Adrenal gland (tissue), 12 donors: Measurements from ENCODE around the gene MCTP2. TPM values are rescaled to one million over a fixed set of nuclear protein-coding genes. Genes with fewer than 3 reads are reported as not detected.
"Not testable (repeated sequence)": the region's sequence is repeated elsewhere in the genome, so short reads cannot be mapped to it uniquely, and the experiment has no call there.

Experiments used
- DNase-seq, 7 donors: peaks; one replicate each; pipeline ENCODE4 v3.0.0-alpha.2; 2019 to 2020
- H3K27ac ChIP-seq, 5 donors: fragments of 200-600 bp; sonication (generic) in 4 of 5; 1 replicate in 3 of 5; 2 replicates in 2 of 5; pipeline versions ENCODE4 v1.5.1 to v1.8.0; 2016 to 2020; ENCODE audit warnings: mild to moderate bottlenecking in 1 of 5
- H3K27me3 ChIP-seq: fragments of 200-600 bp; 2 replicates; pipeline ENCODE4 v1.8.0; 2021
- H3K36me3 ChIP-seq, 2 donors: fragments of 200-600 bp; replicated peaks in 1 of 2; 1 replicate in 1 of 2; 2 replicates in 1 of 2; pipeline versions ENCODE4 v1.5.1 to v1.8.0; 2018 to 2022
- H3K4me1 ChIP-seq, 2 donors: fragments of 200-600 bp; replicated peaks in 1 of 2; 1 replicate in 1 of 2; 2 replicates in 1 of 2; pipeline versions ENCODE4 v1.5.1 to v1.8.0; 2018 to 2021
- H3K4me3 ChIP-seq, 4 donors: fragments of 200-600 bp; sonication (generic) in 3 of 4; one replicate each; pipeline ENCODE4 v1.5.1; 2016 to 2018
- H3K9me3 ChIP-seq, 3 donors: fragments of 200-600 bp; sonication (generic) in 1 of 3; replicated peaks in 1 of 3; 1 replicate in 2 of 3; 2 replicates in 1 of 3; pipeline versions ENCODE4 v1.5.1 to v1.8.0; 2016 to 2021
- POLR2A ChIP-seq, 2 donors: fragments of 450-650 bp; IDR thresholded peaks; one replicate each; pipeline ENCODE4 v1.6.1; 2017; ENCODE audit warnings: antibody characterized with exemption in 2 of 2, mild to moderate bottlenecking in 2 of 2, moderate library complexity in 1 of 2
- WGBS, 4 donors: extraction: QIAGEN DNeasy Blood & Tissue Kit in 2 of 4; methylation state at CpG; one replicate each; pipeline versions ENCODE4 v1.1.5 to v1.1.7; 2013 to 2017; 5-methylcytosine and 5-hydroxymethylcytosine counted together
- intact Hi-C, 2 donors: fragments of 100-400 bp; cut with DNase I; formaldehyde crosslinking; loops; one replicate each; pipeline versions ENCODE4 v1.14.1 to v1.15.0; 2022 to 2023
- polyA plus RNA-seq, 3 donors: library from polyadenylated mRNA; stranded (reverse); fragments of 200-250 nt in 2 of 3; fragments of 350-450 nt in 1 of 3; fragmentation: Illumina TruSeq in 1 of 3; extraction: RNeasy Lipid Tissue Mini Kit (QIAGEN cat#74804) in 1 of 3; gene quantifications; one replicate each; pipeline ENCODE4 v1.2.3, GENCODE V29; 2013 to 2014
- total RNA-seq, 9 donors: library from RNA; depleted of rRNA in 4 of 9; stranded (reverse); fragments of >200 nt in 4 of 9; fragments of 120-200 nt in 1 of 9; fragmentation: NEBNext Ultra II Directional in 1 of 9; extraction: Animal tissue kit (Norgen Biotek cat#: 25700) in 1 of 9; gene quantifications; one replicate each; pipeline versions ENCODE4 v1.1.0 to v1.2.4, GENCODE V29; 2013 to 2023
- TF ChIP-seq, protein P1 (sequence below), 6 experiments: fragments of 450-650 bp in 4 of 6; fragments of 200-600 bp in 2 of 6; sonication (generic) in 1 of 6; IDR thresholded peaks; 1 replicate in 5 of 6; 2 replicates in 1 of 6; pipeline versions ENCODE4 v1.5.1 to v1.8.0; 2016 to 2021; ENCODE audit warnings: antibody characterized with exemption in 6 of 6, mild to moderate bottlenecking in 2 of 6, moderate library complexity in 1 of 6
- donor health status: healthy with polysubstance abuse.
- donor health status: Bipolar disorder and iron deficiency.
- donor health status: DM: yes; HTN: yes; CAD: no.
- donor health status: DM: no; HTN: no; CAD: no.
- donor health status: DM: no; HTN: no; CAD: no.
- donor health status: DM: yes; HTN: yes; CAD: no.

The MCTP2 gene
- total and polyA plus RNA-seq, 12 donors: 2.7 to 21.3 (median 14.4) TPM

- DNase-seq: no peak
- intact Hi-C loops: no loop called here
- H3K36me3 ChIP-seq: no peaks in the 10 kb centered on the region
- WGBS, 4 donors: 39 to 45% (median 44%) methylated on average over 2 of the region's 2 CpGs
- TF ChIP-seq POLR2A (IDR thresholded peaks at IDR 0.05): no peak
- TF ChIP-seq, protein P1, sequence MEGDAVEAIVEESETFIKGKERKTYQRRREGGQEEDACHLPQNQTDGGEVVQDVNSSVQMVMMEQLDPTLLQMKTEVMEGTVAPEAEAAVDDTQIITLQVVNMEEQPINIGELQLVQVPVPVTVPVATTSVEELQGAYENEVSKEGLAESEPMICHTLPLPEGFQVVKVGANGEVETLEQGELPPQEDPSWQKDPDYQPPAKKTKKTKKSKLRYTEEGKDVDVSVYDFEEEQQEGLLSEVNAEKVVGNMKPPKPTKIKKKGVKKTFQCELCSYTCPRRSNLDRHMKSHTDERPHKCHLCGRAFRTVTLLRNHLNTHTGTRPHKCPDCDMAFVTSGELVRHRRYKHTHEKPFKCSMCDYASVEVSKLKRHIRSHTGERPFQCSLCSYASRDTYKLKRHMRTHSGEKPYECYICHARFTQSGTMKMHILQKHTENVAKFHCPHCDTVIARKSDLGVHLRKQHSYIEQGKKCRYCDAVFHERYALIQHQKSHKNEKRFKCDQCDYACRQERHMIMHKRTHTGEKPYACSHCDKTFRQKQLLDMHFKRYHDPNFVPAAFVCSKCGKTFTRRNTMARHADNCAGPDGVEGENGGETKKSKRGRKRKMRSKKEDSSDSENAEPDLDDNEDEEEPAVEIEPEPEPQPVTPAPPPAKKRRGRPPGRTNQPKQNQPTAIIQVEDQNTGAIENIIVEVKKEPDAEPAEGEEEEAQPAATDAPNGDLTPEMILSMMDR (IDR thresholded peaks at IDR 0.05): no peak
- H3K4me3 ChIP-seq: no peak overlapping the region
- H3K9me3 ChIP-seq: no peaks in the 10 kb centered on the region
- H3K27me3 ChIP-seq: no peaks in the 10 kb centered on the region
- H3K4me1 ChIP-seq: no peaks in the 10 kb centered on the region
- H3K27ac ChIP-seq: no peak overlapping the region
These were observed 8.1 kb downstream of the MCTP2 start for GRCh38 chr15:94239474-94239873.

DNA sequence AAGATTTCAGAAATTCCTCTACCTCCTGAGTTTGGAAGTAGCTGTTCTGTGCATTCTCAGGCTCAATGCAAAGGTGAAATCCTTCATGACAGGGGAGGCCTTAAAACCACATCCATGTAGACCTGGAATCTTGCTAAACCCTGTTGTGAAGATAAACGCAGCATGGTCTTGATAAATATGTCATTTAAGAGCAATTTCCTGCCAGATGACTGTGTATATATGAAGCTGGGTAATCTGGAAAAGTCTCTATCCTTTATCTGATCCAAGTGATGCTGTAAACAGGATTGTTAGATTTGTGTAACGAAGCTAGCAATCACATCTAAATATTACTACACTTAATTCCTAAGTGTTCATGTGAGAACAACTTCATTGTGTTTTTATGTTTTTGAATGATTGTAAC is 9.1 kb downstream of the MCTP2 start:
- no peak for DNase-seq
- Histone ChIP-seq H3K27me3 (no peaks in the 10 kb centered on the region), H3K27ac (no peak overlapping the region), H3K4me1 (no peaks in the 10 kb centered on the region), H3K4me3 (no peak overlapping the region), H3K9me3 (no peaks in the 10 kb centered on the region), H3K36me3 (no peaks in the 10 kb centered on the region)
- 66 to 81% (median 72%) methylated on average over 2 of the region's 2 CpGs for WGBS, 4 donors
- intact Hi-C loops: no loop called here
- TF ChIP-seq, protein P1 (IDR thresholded peaks at IDR 0.05): no peak
- TF ChIP-seq POLR2A (IDR thresholded peaks at IDR 0.05): no peak

- no peak overlapping the region for H3K4me3 ChIP-seq
- H3K9me3 ChIP-seq: no peaks in the 10 kb centered on the region
- WGBS, 4 donors: 91 to 97% (median 95%) methylated on average over 2 of the region's 2 CpGs
- intact Hi-C loops: no loop called here
- H3K36me3 ChIP-seq: no peaks in the 10 kb centered on the region
- H3K4me1 ChIP-seq: no peaks in the 10 kb centered on the region
- no peaks in the 10 kb centered on the region for H3K27me3 ChIP-seq
- TF ChIP-seq POLR2A (IDR thresholded peaks at IDR 0.05): no peak
- TF ChIP-seq, protein P1 (IDR thresholded peaks at IDR 0.05): no peak
- DNase-seq: no peak
- no peak overlapping the region for H3K27ac ChIP-seq
These were observed 10.9 kb downstream of the MCTP2 start for GRCh38 chr15:94242257-94242656.

DNA sequence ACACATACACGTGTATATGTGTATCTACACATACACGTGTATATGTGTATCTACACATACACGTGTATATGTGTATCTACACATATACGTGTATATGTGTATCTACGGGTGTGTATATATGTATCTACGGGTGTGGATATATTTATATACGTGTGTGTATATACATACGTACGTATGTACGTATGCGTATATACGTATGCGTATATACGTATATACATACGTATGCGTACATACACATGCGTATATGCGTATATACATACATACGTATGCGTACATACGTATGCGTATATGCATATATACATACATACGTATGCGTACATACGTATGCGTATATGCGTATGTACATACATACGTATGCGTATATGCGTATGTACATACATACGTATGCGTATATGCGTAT is 11.6 kb downstream of the MCTP2 start:
- H3K36me3 ChIP-seq, H3K4me3 ChIP-seq, H3K27me3 ChIP-seq, DNase-seq, intact Hi-C loops, H3K27ac ChIP-seq, H3K4me1 ChIP-seq, H3K9me3 ChIP-seq: not testable (repeated sequence)
- 94 to 97% (median 96%) methylated on average over 33 of the region's 33 CpGs for WGBS, 4 donors

- DNase-seq: no peak
- TF ChIP-seq, protein P1 (IDR thresholded peaks at IDR 0.05): no peak
- no peak for TF ChIP-seq POLR2A (IDR thresholded peaks at IDR 0.05)
- WGBS, 4 donors: 92 to 97% (median 96%) methylated on average over 24 of the region's 24 CpGs
These were observed 12.1 kb downstream of the MCTP2 start for GRCh38 chr15:94243418-94243817.

More at GRCh38 chr15:94243418-94243817, 12.1 kb downstream of the MCTP2 start:
- H3K27me3 ChIP-seq: no peaks in the 10 kb centered on the region
- H3K4me3 ChIP-seq: no peak overlapping the region
- H3K9me3 ChIP-seq: no peaks in the 10 kb centered on the region
- intact Hi-C loops: no loop called here
- H3K36me3 ChIP-seq: no peaks in the 10 kb centered on the region
- H3K4me1 ChIP-seq: no peaks in the 10 kb centered on the region
- no peak overlapping the region for H3K27ac ChIP-seq
